NCI-H146 treated with DMSO at 0.1 percent for 48 hours (cell line): ENCODE measurements around the gene AUP1.

Source experiments
- DNase-seq: peaks from one replicate; lab custom pipeline; 2025; ENCODE audit not compliant: unreplicated experiment; lab: John Stamatoyannopoulos, UW

The AUP1 gene

GRCh38 chr2:74537140-74537539 lies 7.6 kb upstream of the AUP1 start:
- DNase-seq, result no peak

GRCh38 chr2:74536166-74536950 lies 6.9 kb upstream of the AUP1 start:
- no peak for DNase-seq

- no peak for DNase-seq
Observed at GRCh38 chr2:74535440-74535965, 6.0 kb upstream of the AUP1 start.

- DNase-seq, result no peak
Observed at GRCh38 chr2:74534411-74534810, 4.9 kb upstream of the AUP1 start.

GRCh38 chr2:74533464-74533863 lies 4.0 kb upstream of the AUP1 start:
- no peak for DNase-seq

GRCh38 chr2:74532222-74532621 lies 2.7 kb upstream of the AUP1 start:
- peak; percentile 18 for DNase-seq

GRCh38 chr2:74531666-74532065 lies 2.2 kb upstream of the AUP1 start:
- DNase-seq, result no peak

- DNase-seq, result peak; percentile 23
Observed at GRCh38 chr2:74530239-74531187, 1.0 kb upstream of the AUP1 start.

- no peak for DNase-seq
Observed at GRCh38 chr2:74528600-74529356, 728 bp downstream of the AUP1 start.

- no peak for DNase-seq
Observed at GRCh38 chr2:74527741-74528140, 1.8 kb downstream of the AUP1 start.

- DNase-seq, result no peak
Observed at GRCh38 chr2:74526649-74527230, 2.8 kb downstream of the AUP1 start.

GRCh38 chr2:74525717-74526648 lies 3.5 kb downstream of the AUP1 start, which contains the start of gene DQX1:
DQX1 (minus strand) TSS chr2:74526231; CDS start chr2:74525729, 502 bp downstream.
- no peak for DNase-seq

GRCh38 chr2:74524955-74525716 lies 4.4 kb downstream of the AUP1 start:
- no peak for DNase-seq

GRCh38 chr2:74524005-74524404 lies 5.5 kb downstream of the AUP1 start:
- no peak for DNase-seq

GRCh38 chr2:74522516-74522915 lies 7.0 kb downstream of the AUP1 start:
- DNase-seq, result no peak

- DNase-seq, result no peak
Observed at GRCh38 chr2:74516650-74517049, 12.9 kb downstream of the AUP1 start.

GRCh38 chr2:74515981-74516633 lies 13.4 kb downstream of the AUP1 start:
- no peak for DNase-seq

- DNase-seq, result no peak
Observed at GRCh38 chr2:74515271-74515980, 14.1 kb downstream of the AUP1 start.
